Measurements from ENCODE around the gene SLC35F3. TPM values are rescaled to one million over a fixed set of nuclear protein-coding genes. Genes with fewer than 3 reads are reported as not detected.
"Not testable (repeated sequence)": the region's sequence is repeated elsewhere in the genome, so short reads cannot be mapped to it uniquely, and the experiment has no call there.

The SLC35F3 gene
- total and polyA plus RNA-seq, 12 donors = 0.12 to 3.2 (median 0.46) TPM

DNA sequence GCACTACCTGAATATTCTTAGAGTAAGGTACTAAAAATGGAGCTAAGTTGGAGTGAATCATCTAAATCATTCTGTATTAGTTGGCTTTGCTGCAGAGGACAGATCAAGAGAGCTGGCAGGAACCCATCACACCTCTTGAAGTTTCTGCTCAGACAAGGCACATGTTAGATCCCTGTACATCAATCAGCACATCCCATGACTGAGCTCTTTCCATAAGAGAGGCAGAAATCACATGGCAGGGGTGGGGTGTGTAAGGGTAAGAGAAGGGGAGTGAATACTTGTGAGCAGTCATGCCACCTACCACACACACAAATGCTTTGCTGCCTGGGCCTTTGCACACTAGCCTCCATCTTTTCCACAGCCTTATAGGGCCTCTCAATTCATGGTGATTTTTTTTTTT lies 214.4 kb downstream of the SLC35F3 start:
- peaks cover 2% of the 10 kb centered on the region for H3K27me3 ChIP-seq
- TF ChIP-seq, protein P1, sequence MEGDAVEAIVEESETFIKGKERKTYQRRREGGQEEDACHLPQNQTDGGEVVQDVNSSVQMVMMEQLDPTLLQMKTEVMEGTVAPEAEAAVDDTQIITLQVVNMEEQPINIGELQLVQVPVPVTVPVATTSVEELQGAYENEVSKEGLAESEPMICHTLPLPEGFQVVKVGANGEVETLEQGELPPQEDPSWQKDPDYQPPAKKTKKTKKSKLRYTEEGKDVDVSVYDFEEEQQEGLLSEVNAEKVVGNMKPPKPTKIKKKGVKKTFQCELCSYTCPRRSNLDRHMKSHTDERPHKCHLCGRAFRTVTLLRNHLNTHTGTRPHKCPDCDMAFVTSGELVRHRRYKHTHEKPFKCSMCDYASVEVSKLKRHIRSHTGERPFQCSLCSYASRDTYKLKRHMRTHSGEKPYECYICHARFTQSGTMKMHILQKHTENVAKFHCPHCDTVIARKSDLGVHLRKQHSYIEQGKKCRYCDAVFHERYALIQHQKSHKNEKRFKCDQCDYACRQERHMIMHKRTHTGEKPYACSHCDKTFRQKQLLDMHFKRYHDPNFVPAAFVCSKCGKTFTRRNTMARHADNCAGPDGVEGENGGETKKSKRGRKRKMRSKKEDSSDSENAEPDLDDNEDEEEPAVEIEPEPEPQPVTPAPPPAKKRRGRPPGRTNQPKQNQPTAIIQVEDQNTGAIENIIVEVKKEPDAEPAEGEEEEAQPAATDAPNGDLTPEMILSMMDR (IDR thresholded peaks at IDR 0.05) = no peak
- TF ChIP-seq POLR2A (IDR thresholded peaks at IDR 0.05) = no peak
- intact Hi-C loops (cut with DNase I) = loop anchor here in 1 of 2 donors (10.0 kb wide), 1 partner anchor 206 kb away; no protein-coding TSS in a partner anchor

GRCh38 chr1:234119431-234119830 lies 215.0 kb downstream of the SLC35F3 start:
- no peak overlapping the region for H3K4me3 ChIP-seq
- H3K27ac ChIP-seq = no peak overlapping the region
- H3K27me3 ChIP-seq = no peaks in the 10 kb centered on the region
- intact Hi-C loops (cut with DNase I) = loop anchor here in 1 of 2 donors (10.0 kb wide), 1 partner anchor 205 kb away; no protein-coding TSS in a partner anchor
- H3K36me3 ChIP-seq (replicated peaks in 1 of 2) = no peaks in the 10 kb centered on the region
- H3K9me3 ChIP-seq (replicated peaks in 1 of 3) = no peaks in the 10 kb centered on the region
- no peaks in the 10 kb centered on the region for H3K4me1 ChIP-seq (replicated peaks in 1 of 2)
- WGBS, 4 donors = 73 to 83% (median 78%) methylated on average over 5 of the region's 5 CpGs
- TF ChIP-seq, protein P1 (IDR thresholded peaks at IDR 0.05) = no peak
- no peak for TF ChIP-seq POLR2A (IDR thresholded peaks at IDR 0.05)
- no peak for DNase-seq

More for the DNA sequence above, 214.4 kb downstream of the SLC35F3 start:
- Histone ChIP-seq H3K4me1 (replicated peaks in 1 of 2) (no peaks in the 10 kb centered on the region), H3K9me3 (replicated peaks in 1 of 3) (no peaks in the 10 kb centered on the region), H3K4me3 (no peak overlapping the region), H3K36me3 (replicated peaks in 1 of 2) (no peaks in the 10 kb centered on the region), H3K27ac (no peak overlapping the region)
- DNase-seq = no peak

GRCh38 chr1:234120327-234120944 lies 216.0 kb downstream of the SLC35F3 start:
- 76 to 85% (median 77%) methylated on average over 6 to 7 of the region's 7 CpGs for WGBS, 4 donors
- intact Hi-C loops (cut with DNase I) = no loop called here

DNA sequence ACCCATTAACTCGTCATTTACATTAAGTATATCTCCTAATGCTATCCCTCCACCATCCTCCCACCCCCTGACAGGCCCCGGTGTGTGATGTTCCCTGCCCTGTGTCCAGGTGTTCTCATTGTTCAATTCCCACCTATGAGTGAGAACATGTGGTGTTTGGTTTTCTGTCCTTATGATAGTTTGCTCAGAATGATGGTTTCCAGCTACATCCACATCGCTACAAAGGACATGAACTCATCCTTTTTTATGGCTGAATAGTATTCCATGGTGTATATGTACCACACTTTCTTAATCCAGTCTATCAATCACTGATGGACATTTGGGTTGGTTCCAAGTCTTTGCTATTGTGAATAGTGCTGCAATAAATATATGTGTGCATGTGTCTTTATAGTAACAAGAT lies 217.2 kb downstream of the SLC35F3 start:
- intact Hi-C loops (cut with DNase I) = not testable (repeated sequence)

More at GRCh38 chr1:234120327-234120944, 216.0 kb downstream of the SLC35F3 start:
- Histone ChIP-seq H3K4me1 (replicated peaks in 1 of 2) (no peaks in the 10 kb centered on the region), H3K27me3 (peaks cover 9% of the 10 kb centered on the region), H3K27ac (no peak overlapping the region), H3K36me3 (replicated peaks in 1 of 2) (no peaks in the 10 kb centered on the region), H3K9me3 (replicated peaks in 1 of 3) (no peaks in the 10 kb centered on the region), H3K4me3 (no peak overlapping the region)
- DNase-seq = no peak
- TF ChIP-seq POLR2A (IDR thresholded peaks at IDR 0.05) = no peak
- TF ChIP-seq, protein P1 (IDR thresholded peaks at IDR 0.05) = no peak

GRCh38 chr1:234122571-234122970 lies 218.1 kb downstream of the SLC35F3 start:
- H3K36me3 ChIP-seq (replicated peaks in 1 of 2); H3K9me3 ChIP-seq (replicated peaks in 1 of 3); DNase-seq; H3K4me3 ChIP-seq; H3K27ac ChIP-seq; H3K4me1 ChIP-seq (replicated peaks in 1 of 2); intact Hi-C loops (cut with DNase I): not testable (repeated sequence)
- peaks cover 19% of the 10 kb centered on the region for H3K27me3 ChIP-seq
- 69 to 83% (median 76%) methylated on average over 2 of the region's 2 CpGs for WGBS, 4 donors

More for the DNA sequence above, 217.2 kb downstream of the SLC35F3 start:
- H3K36me3 ChIP-seq (replicated peaks in 1 of 2); H3K9me3 ChIP-seq (replicated peaks in 1 of 3); DNase-seq; H3K4me3 ChIP-seq; H3K27ac ChIP-seq; H3K4me1 ChIP-seq (replicated peaks in 1 of 2): not testable (repeated sequence)
- WGBS, 4 donors = 76 to 89% (median 83%) methylated on average over 3 of the region's 3 CpGs
- H3K27me3 ChIP-seq = peaks cover 16% of the 10 kb centered on the region

Measured in adrenal gland (tissue), 12 donors.